GM12878 (cell line): ENCODE data around the gene GAL3ST2.

ENCODE experiments used
- ATF2 ChIP-seq: IDR thresholded peaks from 2 replicates; pipeline ENCODE4 v1.6.1; 2012; ENCODE audit warnings: low read length, inconsistent platforms
- CTCF ChIP-seq, 3 experiments: IDR thresholded peaks in 2 of 3; conservative IDR thresholded peaks in 1 of 3; 2 replicates each; pipeline ENCODE4 v1.5.1; 2011; ENCODE audit warnings: low read depth in 3 of 3, low read length in 3 of 3, mild to moderate bottlenecking in 3 of 3, control low read depth in 2 of 3, moderate library complexity in 2 of 3, inconsistent platforms in 1 of 3, mixed read lengths in 1 of 3; ENCODE audit not compliant: control insufficient read depth in 2 of 3, insufficient read depth in 1 of 3; ENCODE audit errors: extremely low read depth in 1 of 3
- EP300 ChIP-seq, 2 experiments: fragments of 150-350 bp in 1 of 2; IDR thresholded peaks; 2 replicates each; pipeline ENCODE4 v1.6.1; 2011 to 2012; ENCODE audit warnings: low read depth in 2 of 2, low read length in 2 of 2, borderline replicate concordance in 1 of 2, improper control_type of control experiment in 1 of 2, inconsistent platforms in 1 of 2; ENCODE audit not compliant: control insufficient read depth in 1 of 2
- EZH2 ChIP-seq: IDR thresholded peaks from 2 replicates; pipeline ENCODE4 v1.6.1; 2012; ENCODE audit warnings: low read depth, mild to moderate bottlenecking, control low read depth, inconsistent platforms, low read length, borderline replicate concordance; ENCODE audit not compliant: control insufficient read depth
- NR2C2 ChIP-seq: IDR thresholded peaks from 2 replicates; pipeline ENCODE4 v1.6.1; 2011; ENCODE audit warnings: borderline replicate concordance, low read depth; ENCODE audit not compliant: control insufficient read depth, insufficient read length
- RAD21 ChIP-seq: IDR thresholded peaks from 2 replicates; pipeline ENCODE4 v1.6.1; 2011; ENCODE audit warnings: mild to moderate bottlenecking, low read depth, low read length, moderate library complexity; ENCODE audit not compliant: insufficient read depth
- REST ChIP-seq: IDR thresholded peaks from 2 replicates; pipeline ENCODE4 v1.6.1; 2012; ENCODE audit warnings: mild to moderate bottlenecking, low read depth, low read length

- TF ChIP-seq EZH2 = no peak
- no peak for TF ChIP-seq ATF2
- TF ChIP-seq CTCF (IDR thresholded peaks at IDR 0.05 in 2 of 3, conservative IDR thresholded peaks at IDR 0.05 in 1 of 3; ENCODE audit: control insufficient read depth in 2 of 3, extremely low read depth in 1 of 3, insufficient read depth in 1 of 3, low read depth in 3 of 3, low read length in 3 of 3) = no peak
- TF ChIP-seq NR2C2 = no peak
- no peak for TF ChIP-seq REST
- TF ChIP-seq RAD21 = no peak
- no peak for TF ChIP-seq EP300 (IDR thresholded peaks at IDR 0.05; ENCODE audit: borderline replicate concordance in 1 of 2, control insufficient read depth in 1 of 2, low read depth in 2 of 2, low read length in 2 of 2)
Measured at GRCh38 chr2:241744028-241744754, 32.4 kb upstream of the GAL3ST2 start.
